A204.1 (cell line): ENCODE measurements around the gene KIF11.

Source experiments
- FAIRE-seq: peaks from 2 replicates; lab custom pipeline; 2012; peaks lifted over from hg19 to GRCh38; lab: Jason Lieb, UNC

Gene KIF11

DNA sequence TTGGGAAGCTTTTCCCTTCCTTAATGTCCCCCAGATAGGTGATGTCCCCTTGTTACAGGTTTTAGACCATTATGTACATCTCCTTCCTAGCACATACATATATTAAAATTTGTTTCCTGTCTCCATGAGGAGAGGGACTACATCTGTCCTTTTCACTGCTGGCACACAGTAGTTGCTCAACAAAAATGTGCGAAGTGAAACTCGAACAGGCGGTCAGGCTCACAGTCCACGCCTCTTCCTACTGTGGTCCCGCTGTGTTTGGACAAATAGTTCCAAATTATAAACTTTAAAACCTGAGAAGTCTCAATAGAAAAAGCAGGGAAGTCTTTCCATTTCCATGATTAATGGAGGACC is 95.6 kb downstream of the KIF11 start:
- no peak for FAIRE-seq

DNA sequence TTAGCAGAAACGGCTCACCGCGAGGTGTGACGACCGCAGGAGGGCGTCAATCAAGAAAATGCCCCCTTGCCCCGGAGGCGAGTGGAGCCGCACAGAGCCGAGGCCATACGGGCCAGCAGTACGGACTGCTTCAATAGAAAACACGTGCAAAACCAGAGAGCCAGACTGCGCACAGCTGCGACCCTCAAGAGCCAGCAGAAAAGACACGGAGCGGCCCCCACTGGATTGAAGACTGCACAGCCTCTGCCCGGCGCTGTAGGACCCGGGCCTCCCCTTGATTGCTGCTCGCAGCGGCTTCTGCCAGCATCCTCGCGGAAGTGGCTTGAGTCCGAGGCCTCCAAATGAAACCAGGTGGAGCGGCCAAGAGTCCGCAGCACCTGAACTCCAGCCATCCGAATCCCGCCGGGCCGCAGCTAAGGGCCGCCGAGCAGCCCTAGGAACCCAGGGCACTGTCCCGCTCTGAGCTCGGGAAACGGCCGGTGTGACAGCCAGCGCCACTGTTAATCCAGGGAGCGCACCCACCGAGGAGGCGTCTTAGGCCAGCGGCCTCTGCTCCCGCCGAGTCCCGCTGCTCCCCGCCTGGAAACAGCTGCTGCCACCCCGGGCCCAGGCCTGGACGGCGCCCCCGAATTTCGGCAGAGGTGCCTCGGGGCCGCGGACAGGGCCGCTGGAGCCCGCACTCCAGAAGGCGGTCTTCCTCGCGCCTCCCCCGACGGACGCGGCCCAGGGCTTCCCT is 96.2 kb downstream of the KIF11 start:
- FAIRE-seq, result no peak

DNA sequence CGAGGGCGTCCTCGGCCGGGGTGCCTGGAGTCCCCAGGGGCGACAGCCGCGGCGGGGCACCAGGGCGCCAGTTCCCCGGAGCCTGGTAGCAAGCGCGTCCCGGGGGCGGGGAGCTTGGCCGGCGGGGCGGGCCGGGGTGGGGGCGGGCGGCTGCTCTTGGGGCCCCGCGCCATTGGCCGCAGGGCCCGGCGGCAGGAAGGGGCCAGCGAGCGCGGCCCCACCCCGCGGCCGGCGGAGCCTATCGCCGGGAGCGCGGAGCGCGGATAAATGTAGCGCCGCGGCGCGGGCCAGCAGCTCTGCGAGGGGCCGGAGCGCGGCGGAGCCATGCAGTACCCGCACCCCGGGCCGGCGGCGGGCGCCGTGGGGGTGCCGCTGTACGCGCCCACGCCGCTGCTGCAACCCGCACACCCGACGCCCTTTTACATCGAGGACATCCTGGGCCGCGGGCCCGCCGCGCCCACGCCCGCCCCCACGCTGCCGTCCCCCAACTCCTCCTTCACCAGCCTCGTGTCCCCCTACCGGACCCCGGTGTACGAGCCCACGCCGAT is 96.8 kb downstream of the KIF11 start, which contains the start of gene HHEX:
Gene HHEX (plus strand): TSS at position 293 of the 548 bp plus-strand sequence. CDS start 32 bp downstream, at position 325.
- no peak for FAIRE-seq

- FAIRE-seq, result no peak
Observed at GRCh38 chr10:92690211-92690914, 97.4 kb downstream of the KIF11 start.

DNA sequence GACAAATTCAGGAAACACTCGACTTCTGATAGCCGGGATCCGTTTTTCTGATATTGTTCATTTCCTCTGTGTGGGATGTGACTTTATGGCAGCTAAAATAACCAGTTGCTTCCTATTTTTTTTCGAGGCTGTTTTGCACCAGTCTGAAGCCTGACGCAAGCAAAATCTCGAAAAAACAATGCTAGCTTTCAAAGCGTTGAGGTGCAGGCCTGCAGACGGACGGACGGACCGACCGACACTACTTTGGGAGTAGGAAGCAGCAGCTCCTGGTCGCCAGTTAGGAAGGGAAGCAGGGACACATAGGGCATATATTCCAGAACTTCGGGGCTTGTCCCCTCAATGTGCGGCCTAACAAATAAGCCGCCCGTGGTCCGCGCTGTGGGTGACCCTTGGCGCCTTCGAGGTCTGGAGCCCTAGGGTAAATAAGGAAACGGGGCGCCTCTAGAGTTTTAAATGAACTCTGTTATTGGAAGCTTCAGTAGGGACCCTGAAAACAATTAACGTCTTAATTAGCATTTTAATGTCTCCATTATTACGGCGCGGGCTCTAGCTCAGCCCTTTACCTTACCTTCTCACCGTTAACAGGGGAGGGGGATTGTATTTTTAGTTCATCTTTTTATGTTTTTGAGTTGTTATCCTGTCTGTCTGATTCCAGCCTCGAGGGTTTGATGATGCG is 98.1 kb downstream of the KIF11 start:
- FAIRE-seq, result no peak

GRCh38 chr10:92691591-92692079 is 98.7 kb downstream of the KIF11 start:
- FAIRE-seq, result no peak

DNA sequence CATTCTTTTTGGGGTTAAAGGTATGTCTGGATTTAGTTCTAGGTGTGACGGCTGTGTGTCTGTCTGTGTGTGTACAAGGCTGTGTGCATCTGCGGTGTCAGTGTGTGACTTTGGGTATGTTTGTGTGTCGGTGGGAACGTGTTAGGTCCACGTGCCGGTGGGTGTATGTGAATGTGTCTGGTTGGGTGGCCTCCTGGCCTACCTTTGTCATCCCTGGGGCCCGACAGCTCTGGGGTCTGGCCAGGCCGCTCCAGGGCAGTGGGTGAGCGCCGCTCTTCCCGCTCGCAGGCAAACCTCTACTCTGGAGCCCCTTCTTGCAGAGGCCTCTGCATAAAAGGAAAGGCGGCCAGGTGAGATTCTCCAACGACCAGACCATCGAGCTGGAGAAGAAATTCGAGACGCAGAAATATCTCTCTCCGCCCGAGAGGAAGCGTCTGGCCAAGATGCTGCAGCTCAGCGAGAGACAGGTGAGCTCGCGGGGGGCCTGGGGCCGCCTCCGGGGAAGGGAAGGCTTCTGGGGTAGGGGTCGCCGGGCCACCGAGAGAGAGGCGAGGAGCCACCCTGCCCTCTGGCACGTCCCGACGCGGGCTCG is 99.2 kb downstream of the KIF11 start:
- FAIRE-seq, result no peak

- no peak for FAIRE-seq
Observed at GRCh38 chr10:92692697-92693533, 100.0 kb downstream of the KIF11 start.

- no peak for FAIRE-seq
Observed at GRCh38 chr10:92693534-92693893, 100.6 kb downstream of the KIF11 start.

GRCh38 chr10:92695679-92696605 is 103.0 kb downstream of the KIF11 start:
- no peak for FAIRE-seq

DNA sequence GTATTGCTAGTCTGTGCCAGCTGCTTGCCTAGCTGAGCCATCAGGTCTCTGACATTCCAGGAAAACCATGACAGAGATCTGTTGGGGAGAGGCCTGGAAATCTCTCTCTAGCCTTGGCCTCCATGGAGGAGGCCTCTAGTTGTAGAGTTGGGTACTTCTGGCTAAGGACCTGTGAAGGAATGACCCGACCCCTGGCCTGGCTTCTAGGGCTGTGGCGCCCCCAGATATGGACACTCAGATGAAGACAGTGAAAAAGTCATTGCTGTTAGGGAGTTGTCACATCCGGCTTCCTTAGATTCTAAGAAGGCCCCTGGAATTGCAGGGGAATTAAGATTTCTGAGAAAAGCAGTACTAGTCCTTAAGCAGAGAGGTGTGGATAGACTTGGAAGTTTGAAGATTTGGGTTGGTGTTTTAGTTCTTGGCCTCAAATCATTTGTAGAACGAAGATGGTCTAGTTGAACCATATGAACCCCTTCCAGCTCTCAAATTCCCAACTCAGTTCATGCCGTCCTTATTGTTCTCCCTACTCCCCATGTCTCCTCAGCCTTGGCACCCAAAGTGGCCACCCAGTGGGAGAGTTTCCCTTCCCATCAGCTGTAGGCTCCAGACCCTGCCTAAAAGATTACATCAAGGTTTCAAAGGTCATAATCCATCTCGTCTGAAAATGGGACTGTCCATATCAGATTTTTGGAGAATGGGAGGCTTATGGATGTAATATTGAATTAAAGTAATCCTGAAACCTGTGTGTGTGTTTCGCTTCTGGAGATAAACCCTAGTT is 103.9 kb downstream of the KIF11 start:
- no peak for FAIRE-seq

DNA sequence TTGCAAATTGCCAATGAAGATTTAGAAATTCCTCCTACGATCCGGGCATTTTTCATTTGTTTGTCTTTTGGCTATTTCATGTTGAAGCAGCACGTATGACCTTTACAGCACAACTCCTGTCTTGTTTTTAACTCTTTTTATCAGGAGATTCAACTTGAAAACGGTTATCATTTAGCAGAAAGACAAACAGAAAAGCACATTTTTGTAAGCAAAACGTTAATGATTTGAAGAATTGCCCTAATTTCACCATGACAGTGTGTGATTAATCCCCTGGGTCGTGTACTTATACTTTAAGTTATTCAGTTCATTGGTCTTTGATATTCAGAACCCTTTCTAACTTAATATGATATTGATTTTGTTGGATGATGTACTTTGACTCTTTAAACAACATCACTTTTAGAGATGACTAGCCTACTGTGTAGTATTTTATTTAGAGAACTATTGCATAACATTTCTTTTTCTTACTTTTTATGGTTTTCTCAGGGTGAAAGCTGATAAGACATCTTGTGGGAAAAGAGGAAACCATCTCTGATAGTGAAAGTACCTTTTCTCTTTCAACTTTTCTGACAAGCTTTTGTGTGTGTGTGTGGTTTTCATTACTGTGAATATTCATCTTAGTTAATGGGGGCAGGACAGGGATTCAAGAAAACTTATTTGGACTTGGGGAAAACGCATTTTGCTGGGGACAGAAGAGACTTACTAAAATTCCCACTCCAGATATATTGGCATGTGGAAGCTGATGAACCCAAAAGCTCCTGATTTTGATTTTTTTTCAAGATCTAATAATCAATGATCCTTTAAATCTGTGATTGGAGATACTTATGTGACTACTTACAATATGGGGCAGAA is 105.0 kb downstream of the KIF11 start:
- FAIRE-seq, result no peak

DNA sequence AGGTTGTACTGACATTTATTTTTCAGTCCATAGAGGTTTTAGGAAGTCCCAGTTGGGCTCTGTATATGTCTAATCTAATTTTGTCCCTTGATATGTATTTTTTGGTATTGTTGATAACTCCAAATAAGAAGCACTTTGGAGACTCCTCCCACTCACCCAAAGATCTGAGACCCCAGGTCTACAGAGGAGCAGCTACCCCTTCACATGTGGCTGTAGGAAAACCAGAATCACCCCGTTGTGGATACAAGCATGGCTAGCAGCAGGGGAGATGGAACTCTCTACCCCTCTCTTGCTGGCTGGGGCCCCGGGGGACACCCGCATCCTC is 106.2 kb downstream of the KIF11 start:
- no peak for FAIRE-seq

DNA sequence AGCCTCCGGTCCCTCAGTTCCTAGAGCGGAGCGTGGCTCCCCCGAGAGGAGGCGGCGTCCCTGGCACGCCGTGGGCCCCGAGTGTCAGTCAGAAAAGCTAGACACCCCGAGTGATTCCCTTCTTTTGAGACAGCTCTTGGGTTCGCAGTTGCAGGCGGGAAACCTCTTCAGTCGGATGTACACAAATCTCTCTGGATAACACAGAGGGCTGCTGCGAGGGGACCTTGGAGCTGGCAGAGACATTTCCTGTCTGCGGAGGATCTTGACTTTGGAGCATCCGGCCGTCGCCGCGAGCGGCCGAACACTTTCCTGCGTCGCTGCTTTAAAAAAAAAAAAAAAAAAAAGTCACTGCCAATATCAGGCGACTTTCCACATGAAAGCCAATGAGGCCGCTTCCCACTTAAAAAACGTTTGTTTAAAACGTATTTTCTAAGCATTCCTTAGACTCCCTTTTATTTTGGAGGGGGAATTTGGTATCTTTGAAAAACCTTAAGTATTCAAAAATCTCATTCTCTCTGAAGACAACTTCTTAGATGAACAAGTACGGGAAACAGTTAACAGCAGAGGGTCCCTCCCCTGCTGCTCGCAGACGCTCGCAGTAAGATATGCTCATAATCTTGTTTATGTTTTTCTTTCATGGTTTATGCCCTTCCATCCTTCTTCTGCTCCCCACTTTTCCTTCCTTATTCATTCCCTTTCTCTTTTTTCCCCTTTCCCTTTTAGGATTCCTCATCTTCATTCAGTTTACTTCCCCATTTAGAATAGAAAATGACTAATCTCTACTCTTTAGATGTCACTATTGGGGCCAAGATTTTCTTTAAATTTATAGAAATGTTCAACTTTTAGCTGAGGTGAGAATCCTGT is 106.8 kb downstream of the KIF11 start:
- FAIRE-seq, result peak; percentile 62

GRCh38 chr10:92702301-92702916 is 109.5 kb downstream of the KIF11 start:
- no peak for FAIRE-seq
